GM23338 (cell line): Measurements from ENCODE around the gene ZBTB39.

ENCODE experiments used
- EZH2phosphoT487 ChIP-seq: fragments of 200-600 bp; sonication (generic); IDR thresholded peaks from one replicate; pipeline ENCODE4 v1.8.1; 2018; ENCODE audit warnings: antibody characterized with exemption; ENCODE audit not compliant: unreplicated experiment
- TF ChIP-seq, protein P1 (sequence below), 2 experiments: fragments of 200-600 bp in 1 of 2; sonication (generic) in 1 of 2; conservative IDR thresholded peaks; 2 replicates each; pipeline versions ENCODE4 v1.5.1 to v1.6.1; 2016 to 2017; ENCODE audit warnings: antibody characterized with exemption in 2 of 2, low read depth in 2 of 2, mild to moderate bottlenecking in 2 of 2, moderate library complexity in 1 of 2

DNA sequence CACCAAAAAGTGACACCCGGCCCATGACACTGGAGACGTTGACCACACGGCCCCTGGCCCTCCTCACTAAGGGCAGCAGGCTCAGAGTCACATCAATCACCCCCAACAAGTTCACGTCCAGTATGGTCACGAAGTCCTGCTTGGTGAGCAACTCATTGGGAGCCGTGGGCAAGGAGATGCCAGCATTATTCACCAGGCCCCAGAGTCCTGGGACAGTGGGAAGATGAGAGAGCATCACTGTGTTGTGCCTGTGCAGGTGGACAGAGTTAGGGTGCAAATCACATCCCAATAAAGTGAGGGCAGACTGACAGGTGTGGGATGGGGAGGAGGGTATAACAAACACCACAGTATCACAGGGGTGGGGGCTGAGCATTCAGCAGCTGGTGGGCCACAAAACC is 51.4 kb downstream of the ZBTB39 start:
- TF ChIP-seq, protein P1, sequence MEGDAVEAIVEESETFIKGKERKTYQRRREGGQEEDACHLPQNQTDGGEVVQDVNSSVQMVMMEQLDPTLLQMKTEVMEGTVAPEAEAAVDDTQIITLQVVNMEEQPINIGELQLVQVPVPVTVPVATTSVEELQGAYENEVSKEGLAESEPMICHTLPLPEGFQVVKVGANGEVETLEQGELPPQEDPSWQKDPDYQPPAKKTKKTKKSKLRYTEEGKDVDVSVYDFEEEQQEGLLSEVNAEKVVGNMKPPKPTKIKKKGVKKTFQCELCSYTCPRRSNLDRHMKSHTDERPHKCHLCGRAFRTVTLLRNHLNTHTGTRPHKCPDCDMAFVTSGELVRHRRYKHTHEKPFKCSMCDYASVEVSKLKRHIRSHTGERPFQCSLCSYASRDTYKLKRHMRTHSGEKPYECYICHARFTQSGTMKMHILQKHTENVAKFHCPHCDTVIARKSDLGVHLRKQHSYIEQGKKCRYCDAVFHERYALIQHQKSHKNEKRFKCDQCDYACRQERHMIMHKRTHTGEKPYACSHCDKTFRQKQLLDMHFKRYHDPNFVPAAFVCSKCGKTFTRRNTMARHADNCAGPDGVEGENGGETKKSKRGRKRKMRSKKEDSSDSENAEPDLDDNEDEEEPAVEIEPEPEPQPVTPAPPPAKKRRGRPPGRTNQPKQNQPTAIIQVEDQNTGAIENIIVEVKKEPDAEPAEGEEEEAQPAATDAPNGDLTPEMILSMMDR (conservative IDR thresholded peaks at IDR 0.05; ENCODE audit: low read depth in 2 of 2): no peak
- TF ChIP-seq EZH2phosphoT487: no peak
